IMR-90 (cell line): ENCODE data around the gene KCNMA1. TPM values are rescaled to one million over a fixed set of nuclear protein-coding genes. Genes with fewer than 3 reads are reported as not detected.

Source experiments
- ATAC-seq: fragments of 200-7000 bp; cut with Tn5 transposase; 2 replicates; pipeline ENCODE4 v1.9.1; 2020; ENCODE audit warnings: low read depth, mild to moderate bottlenecking, moderate library complexity
- BruUV-seq: library from RNA; stranded (reverse); fragments of 400-500 nt; replicated peaks from 2 replicates; lab custom pipeline; 2021; lab: Mats Ljungman, UMichigan
- CTCF ChIA-PET: fragments of 300-600 bp; formaldehyde crosslinking; extraction: SDS; loops from one replicate; lab custom pipeline; 2021; ENCODE audit warnings: antibody characterized with exemption; lab: Yijun Ruan, JAX
- POLR2A ChIA-PET: fragments of 300-600 bp; sonication (Branson Sonifier 250); formaldehyde crosslinking; loops from one replicate; lab custom pipeline; 2022; ENCODE audit warnings: antibody characterized with exemption; ENCODE audit not compliant: unreplicated experiment; lab: Charles Lee
- DNase-seq: peaks from one replicate; pipeline ENCODE4 v3.0.0; 2013
- H2AFZ ChIP-seq: replicated peaks from 2 replicates; pipeline ENCODE3; 2013; ENCODE audit warnings: low read length, mild to moderate bottlenecking; ENCODE audit not compliant: poor library complexity
- H2AK5ac ChIP-seq: 2 replicates; pipeline ENCODE4 v1.6.1; 2013; ENCODE audit warnings: low read depth, low read length, inconsistent platforms
- H2AK9ac ChIP-seq: replicated peaks from 2 replicates; pipeline ENCODE3; 2013; ENCODE audit warnings: mild to moderate bottlenecking, low read depth, low read length, moderate library complexity; ENCODE audit not compliant: poor library complexity
- H2BK120ac ChIP-seq: 2 replicates; pipeline ENCODE4 v1.6.1; 2013; ENCODE audit warnings: low read depth, low read length, inconsistent platforms
- H2BK15ac ChIP-seq: 3 replicates; pipeline ENCODE4 v1.6.1; 2013; ENCODE audit warnings: low read depth, low read length, inconsistent platforms
- H2BK20ac ChIP-seq: 2 replicates; pipeline ENCODE4 v1.6.1; 2013; ENCODE audit warnings: low read depth, mild to moderate bottlenecking, inconsistent platforms, low read length, moderate library complexity
- H2BK5ac ChIP-seq: 2 replicates; pipeline ENCODE4 v1.6.1; 2013; ENCODE audit warnings: mild to moderate bottlenecking, low read depth, low read length, inconsistent platforms; ENCODE audit not compliant: poor library complexity, severe bottlenecking
- H3K14ac ChIP-seq: replicated peaks from 2 replicates; pipeline ENCODE4 v1.6.1; 2013; ENCODE audit warnings: low read depth, low read length, inconsistent platforms
- H3K18ac ChIP-seq: 2 replicates; pipeline ENCODE4 v1.6.1; 2013; ENCODE audit warnings: low read depth, low read length, control low read depth
- H3K23ac ChIP-seq: 2 replicates; pipeline ENCODE4 v1.6.1; 2013; ENCODE audit warnings: low read depth, low read length, inconsistent platforms
- H3K27ac ChIP-seq: 2 replicates; pipeline ENCODE4 v1.5.1; 2013; ENCODE audit warnings: mild to moderate bottlenecking, control low read depth, low read length; ENCODE audit not compliant: insufficient read depth
- H3K27me3 ChIP-seq: 2 replicates; pipeline ENCODE4 v1.6.1; 2013; ENCODE audit warnings: low read length; ENCODE audit not compliant: control insufficient read depth, insufficient read depth
- H3K36me3 ChIP-seq: 2 replicates; pipeline ENCODE4 v1.6.1; 2013; ENCODE audit warnings: low read length, mixed read lengths; ENCODE audit not compliant: control insufficient read depth, insufficient read depth
- H3K4ac ChIP-seq: 2 replicates; pipeline ENCODE4 v1.6.1; 2013; ENCODE audit warnings: low read depth, low read length, inconsistent platforms
- H3K4me1 ChIP-seq: 2 replicates; pipeline ENCODE4 v1.6.1; 2013; ENCODE audit warnings: low read length, mixed read lengths; ENCODE audit not compliant: control insufficient read depth, insufficient read depth
- H3K4me2 ChIP-seq: 2 replicates; pipeline ENCODE4 v1.6.1; 2013; ENCODE audit warnings: low read depth, mild to moderate bottlenecking, control low read depth, low read length, moderate library complexity
- H3K4me3 ChIP-seq: 2 replicates; pipeline ENCODE4 v1.5.1; 2013; ENCODE audit warnings: low read depth, mild to moderate bottlenecking, control low read depth, low read length, moderate library complexity; ENCODE audit not compliant: insufficient read depth
- H3K56ac ChIP-seq: 2 replicates; pipeline ENCODE4 v1.6.1; 2013; ENCODE audit warnings: low read length, inconsistent platforms; ENCODE audit not compliant: insufficient read depth; ENCODE audit errors: extremely low read depth
- H3K79me1 ChIP-seq, 2 experiments: 2 replicates each; pipeline ENCODE4 v1.6.1; 2013; ENCODE audit warnings: low read length in 2 of 2, inconsistent platforms in 1 of 2, low read depth in 1 of 2
- H3K9ac ChIP-seq: 2 replicates; pipeline ENCODE4 v1.6.1; 2013; ENCODE audit warnings: low read depth, low read length, control low read depth
- H3K9me1 ChIP-seq: 2 replicates; pipeline ENCODE4 v1.6.1; 2013; ENCODE audit warnings: low read length, inconsistent platforms; ENCODE audit not compliant: insufficient read depth
- H3K9me3 ChIP-seq: 2 replicates; pipeline ENCODE4 v1.6.1; 2013; ENCODE audit warnings: low read length; ENCODE audit not compliant: control insufficient read depth, insufficient read depth
- H4K20me1 ChIP-seq: 2 replicates; pipeline ENCODE4 v1.6.1; 2013; ENCODE audit warnings: low read length, inconsistent platforms; ENCODE audit not compliant: insufficient read depth
- H4K5ac ChIP-seq: 2 replicates; pipeline ENCODE4 v1.6.1; 2013; ENCODE audit warnings: mild to moderate bottlenecking, low read depth, low read length, control low read depth
- H4K8ac ChIP-seq, 2 experiments: 2 replicates each; pipeline ENCODE4 v1.6.1; 2013; ENCODE audit warnings: low read depth in 2 of 2, low read length in 2 of 2, control low read depth in 1 of 2, inconsistent platforms in 1 of 2
- H4K91ac ChIP-seq: 2 replicates; pipeline ENCODE4 v1.6.1; 2013; ENCODE audit warnings: low read depth, low read length, inconsistent platforms; ENCODE audit not compliant: insufficient read depth
- BHLHE40 ChIP-seq: fragments of 150-350 bp; IDR thresholded peaks from 2 replicates; pipeline ENCODE4 v1.6.1; 2016; ENCODE audit warnings: mild to moderate bottlenecking, low read depth, low read length
- CEBPB ChIP-seq: IDR thresholded peaks from 2 replicates; pipeline ENCODE4 v1.6.1; 2012; ENCODE audit warnings: low read depth, low read length, improper control_type of control experiment
- CHD1 ChIP-seq: IDR thresholded peaks from 2 replicates; pipeline ENCODE4 v1.6.1; 2012; ENCODE audit warnings: low read depth, low read length, improper control_type of control experiment
- CTCF ChIP-seq: conservative IDR thresholded peaks from 2 replicates; pipeline ENCODE4 v1.5.1; 2012; ENCODE audit warnings: mild to moderate bottlenecking, low read depth, low read length, improper control_type of control experiment
- ELK1 ChIP-seq: fragments of 150-350 bp; IDR thresholded peaks from 2 replicates; pipeline ENCODE4 v1.6.1; 2016; ENCODE audit warnings: low read depth, mild to moderate bottlenecking, low read length, moderate library complexity, borderline replicate concordance
- FOS ChIP-seq: fragments of 150-350 bp; IDR thresholded peaks from 2 replicates; pipeline ENCODE4 v1.6.1; 2016; ENCODE audit warnings: low read depth, low read length
- MAFK ChIP-seq: IDR thresholded peaks from 2 replicates; pipeline ENCODE4 v1.6.1; 2012; ENCODE audit warnings: low read depth, low read length, improper control_type of control experiment
- MAZ ChIP-seq: IDR thresholded peaks from 2 replicates; pipeline ENCODE4 v1.6.1; 2012; ENCODE audit warnings: low read depth, mild to moderate bottlenecking, low read length, improper control_type of control experiment, moderate library complexity, borderline replicate concordance
- MXI1 ChIP-seq: IDR thresholded peaks from 2 replicates; pipeline ENCODE4 v1.6.1; 2012; ENCODE audit warnings: low read depth, mild to moderate bottlenecking, low read length, moderate library complexity, borderline replicate concordance
- NFE2L2 ChIP-seq: fragments of 150-350 bp; IDR thresholded peaks from 2 replicates; pipeline ENCODE4 v1.6.1; 2016; ENCODE audit warnings: low read depth, mild to moderate bottlenecking, low read length
- POLR2A ChIP-seq: IDR thresholded peaks from 2 replicates; pipeline ENCODE4 v1.6.1; 2012; ENCODE audit warnings: mild to moderate bottlenecking, low read depth, low read length
- RAD21 ChIP-seq: IDR thresholded peaks from 2 replicates; pipeline ENCODE4 v1.6.1; 2012; ENCODE audit warnings: low read length, improper control_type of control experiment
- RCOR1 ChIP-seq: IDR thresholded peaks from 2 replicates; pipeline ENCODE4 v1.6.1; 2012; ENCODE audit warnings: mild to moderate bottlenecking, low read length, improper control_type of control experiment; ENCODE audit not compliant: insufficient replicate concordance
- RFX5 ChIP-seq: IDR thresholded peaks from 2 replicates; pipeline ENCODE4 v1.8.0; 2012; ENCODE audit warnings: low read depth, mild to moderate bottlenecking, low read length, moderate library complexity
- SMC3 ChIP-seq: fragments of 150-350 bp; IDR thresholded peaks from 2 replicates; pipeline ENCODE4 v1.6.1; 2016; ENCODE audit warnings: low read depth, mild to moderate bottlenecking, antibody characterized with exemption, low read length, moderate library complexity
- USF2 ChIP-seq: fragments of 150-350 bp; IDR thresholded peaks from 2 replicates; pipeline ENCODE4 v1.6.1; 2017; ENCODE audit warnings: mild to moderate bottlenecking, antibody characterized with exemption, low read length, low read depth
- WGBS, 2 experiments: methylation state at CpG; one replicate each; pipeline versions ENCODE4 v1.1.5 to v1.1.7; 2013; ENCODE audit warnings: missing lambda C conversion rate in 2 of 2; ENCODE audit not compliant: insufficient read length in 1 of 2; ENCODE audit errors: extremely low coverage in 2 of 2; 5-methylcytosine and 5-hydroxymethylcytosine counted together
- dilution Hi-C: fragments of 300-500 bp; cut with HindIII; formaldehyde crosslinking; loops from one replicate; pipeline ENCODE4 v1.14.3; 2018; ENCODE audit warnings: low sequenced_read_pairs; ENCODE audit not compliant: unreplicated experiment
- in situ Hi-C: fragments of 300-500 bp; cut with MboI; formaldehyde crosslinking; loops from 3 replicates; pipeline ENCODE4 v1.14.3; 2019; ENCODE audit warnings: low sequenced_read_pairs, inconsistent platforms, mixed read lengths
- intact Hi-C: fragments of 100-400 bp; cut with micrococcal nuclease; formaldehyde crosslinking; loops from 2 replicates; pipeline ENCODE4 v1.10.0; 2022
- polyA plus RNA-seq, 3 experiments: library from polyadenylated mRNA; depleted of rRNA; stranded (reverse); fragments of >200 nt; gene quantifications; 2 replicates each; pipeline ENCODE4 v1.2.3, GENCODE V29; 2012; ENCODE audit warnings: low replicate concordance in 1 of 3
- total RNA-seq: library from RNA; depleted of rRNA; stranded (reverse); fragments of >200 nt; gene quantifications from 2 replicates; pipeline ENCODE4 v1.2.3, GENCODE V29; 2012

KCNMA1 gene
- total and polyA plus RNA-seq, 2 of the 4 experiments (the other 2 are of a cell fraction), result 25.6 to 29.6 TPM

- Histone ChIP-seq H3K9ac (no peak overlapping the region), H2BK15ac (no peak overlapping the region), H2BK120ac (no peak overlapping the region), H3K4ac (no peak overlapping the region), H3K27me3 (no peaks in the 10 kb centered on the region), H4K5ac (no peak overlapping the region), H2AK9ac (no peak overlapping the region), H4K20me1 (no peaks in the 10 kb centered on the region), H2BK20ac (no peak overlapping the region), H3K4me1 (peaks cover 3% of the 10 kb centered on the region; the same call in 1 of the 2 replicates), H3K18ac (no peak overlapping the region), H2AK5ac (no peak overlapping the region), H3K27ac (no peak overlapping the region), H3K36me3 (no peaks in the 10 kb centered on the region), H3K4me2 (no peak overlapping the region), H3K23ac (no peak overlapping the region), H3K4me3 (no peak overlapping the region), H4K91ac (no peak overlapping the region), H3K14ac (no peak overlapping the region), H2BK5ac (no peak overlapping the region), H3K9me3 (no peaks in the 10 kb centered on the region), H3K79me1 (no peaks in the 10 kb centered on the region; a peak in 1 of 4 replicates), H3K9me1 (peaks cover under 1% of the 10 kb centered on the region; the same call in 1 of the 2 replicates), H3K56ac (no peak overlapping the region), H2AFZ (no peak overlapping the region), H4K8ac (no peak overlapping the region)
- no peak for DNase-seq
- dilution Hi-C loops (no loop called here), in situ Hi-C loops (no loop called here), intact Hi-C loops (loop anchor here (2.0 kb wide), 1 partner anchor 14 kb away; no protein-coding TSS in a partner anchor)
- WGBS, 2 experiments, result no CpG with 5 or more reads among the region's 4 CpGs
- ChIA-PET POLR2A (no interaction called here), CTCF (no interaction called here)
- no peak for ATAC-seq
- BruUV-seq, result no TSS peak
- TF ChIP-seq MAFK (no peak), CEBPB (no peak), NFE2L2 (no peak), RAD21 (no peak), ELK1 (no peak), RCOR1 (no peak), USF2 (no peak), BHLHE40 (no peak), FOS (no peak), MXI1 (no peak), POLR2A (no peak), CTCF (no peak), MAZ (no peak), SMC3 (no peak), CHD1 (no peak), RFX5 (no peak)
These were observed 184.6 kb downstream of the KCNMA1 start for GRCh38 chr10:77452952-77453564.
